HepG2 (cell line): ENCODE data around the gene ST6GALNAC6. TPM values are rescaled to one million over a fixed set of nuclear protein-coding genes. Genes with fewer than 3 reads are reported as not detected.

Experiments
- ATAC-seq: fragments of 200-7000 bp; cut with Tn5 transposase; 3 replicates; pipeline ENCODE4 v1.9.1; 2020; ENCODE audit warnings: mild to moderate bottlenecking, moderate library complexity
- BruUV-seq: library from RNA; stranded (reverse); fragments of 400-500 nt; replicated peaks from 2 replicates; lab custom pipeline; 2021; lab: Mats Ljungman, UMichigan
- CTCF ChIA-PET: fragments of 300-600 bp; formaldehyde crosslinking; extraction: SDS; loops from one replicate; lab custom pipeline; 2021; ENCODE audit warnings: low total read pairs, inconsistent platforms, low intra/inter-chr PET ratio; lab: Yijun Ruan, JAX
- POLR2A ChIA-PET: fragments of 350-600 bp; sonication (Branson Sonifier 250); formaldehyde crosslinking; loops from one replicate; lab custom pipeline; 2020; ENCODE audit warnings: antibody characterized with exemption, inconsistent platforms; lab: Yijun Ruan, JAX
- DNase-seq: peaks from one replicate; pipeline ENCODE4 v3.0.0-alpha.2; 2015; ENCODE audit warnings: low spot score
- FAIRE-seq: peaks from 3 replicates; lab custom pipeline; 2011; peaks lifted over from hg19 to GRCh38; lab: Jason Lieb, UNC
- H2AFZ ChIP-seq: one replicate; pipeline ENCODE4 v1.6.1; 2011; ENCODE audit warnings: low read length, inconsistent platforms
- H3K27ac ChIP-seq: fragments of 300-600 bp; 3 replicates; pipeline ENCODE4 v1.8.0; 2011; ENCODE audit warnings: mixed run types, mild to moderate bottlenecking, mixed read lengths, low read length, inconsistent platforms; ENCODE audit not compliant: insufficient read depth; ENCODE audit errors: extremely low read length
- H3K27me3 ChIP-seq, 2 experiments: fragments of 200-600 bp in 1 of 2; 2 replicates in 1 of 2; 3 replicates in 1 of 2; pipeline versions ENCODE4 v1.6.0 to v1.8.0; 2011; ENCODE audit warnings: low read length in 2 of 2, mild to moderate bottlenecking in 2 of 2, moderate library complexity in 2 of 2, inconsistent platforms in 1 of 2; ENCODE audit not compliant: insufficient read depth in 2 of 2, control insufficient read depth in 1 of 2
- H3K36me3 ChIP-seq, 2 experiments: fragments of 200-600 bp in 1 of 2; replicated peaks in 1 of 2; 2 replicates in 1 of 2; 3 replicates in 1 of 2; pipeline versions ENCODE4 v1.5.1 to v1.8.0; 2011; ENCODE audit warnings: low read length in 2 of 2, inconsistent platforms in 1 of 2; ENCODE audit not compliant: insufficient read depth in 2 of 2, control insufficient read depth in 1 of 2
- H3K4me1 ChIP-seq: 2 replicates; pipeline ENCODE4 v1.5.1; 2012; ENCODE audit warnings: low read length, inconsistent platforms; ENCODE audit not compliant: insufficient read depth
- H3K4me2 ChIP-seq: 2 replicates; pipeline ENCODE4 v1.6.0; 2011; ENCODE audit warnings: low read depth, low read length, inconsistent platforms
- H3K4me3 ChIP-seq, 3 experiments: fragments of 200-600 bp in 1 of 3; sonication (generic), shearing (Covaris generic) in 1 of 3; replicated peaks in 1 of 3; 2 replicates each; pipeline ENCODE4 v1.5.1; 2011 to 2016; ENCODE audit warnings: low read length in 3 of 3, inconsistent platforms in 2 of 3, low read depth in 2 of 3, mild to moderate bottlenecking in 2 of 3, control low read depth in 1 of 3, mixed read lengths in 1 of 3; ENCODE audit not compliant: insufficient read depth in 1 of 3
- H3K79me2 ChIP-seq: one replicate; pipeline ENCODE4 v1.6.1; 2011; ENCODE audit warnings: low read length, inconsistent platforms; ENCODE audit not compliant: insufficient read depth
- H3K9ac ChIP-seq: 2 replicates; pipeline ENCODE4 v1.6.0; 2011; ENCODE audit warnings: mild to moderate bottlenecking, low read depth, low read length, inconsistent platforms; ENCODE audit not compliant: insufficient read depth
- H3K9me3 ChIP-seq: 2 replicates; pipeline ENCODE4 v1.5.1; 2012; ENCODE audit warnings: mild to moderate bottlenecking, low read length
- H4K20me1 ChIP-seq: 2 replicates; pipeline ENCODE4 v1.6.0; 2011; ENCODE audit warnings: inconsistent platforms, mild to moderate bottlenecking, low read length, moderate library complexity; ENCODE audit not compliant: insufficient read depth
- DMAP1 ChIP-seq: IDR thresholded peaks from 2 replicates; pipeline ENCODE4 v1.6.1; 2016
- ESRRA ChIP-seq: sonication (generic); formaldehyde crosslinking; IDR thresholded peaks from 2 replicates; pipeline ENCODE4 v1.5.1; 2020; ENCODE audit warnings: mild to moderate bottlenecking, low read depth, missing genetic modification reagents
- ETS1 ChIP-seq: sonication (generic); formaldehyde crosslinking; IDR thresholded peaks from 2 replicates; pipeline ENCODE4 v1.4.0; 2020; ENCODE audit warnings: missing genetic modification reagents
- FOXO4 ChIP-seq: sonication (generic); formaldehyde crosslinking; conservative IDR thresholded peaks from 2 replicates; pipeline ENCODE4 v1.8.1; 2023; ENCODE audit warnings: missing genetic modification reagents
- KAT7 ChIP-seq: IDR thresholded peaks from 2 replicates; pipeline ENCODE4 v1.6.1; 2018; ENCODE audit warnings: borderline replicate concordance, missing compliant biosample characterization
- MXD4 ChIP-seq: IDR thresholded peaks from 2 replicates; pipeline ENCODE4 v1.6.1; 2016; ENCODE audit warnings: mild to moderate bottlenecking, missing biosample characterization, missing genetic modification reagents
- PCBP2 ChIP-seq: fragments of 200-400 bp; formaldehyde crosslinking; optimal IDR thresholded peaks from 2 replicates; pipeline ENCODE3; 2018; ENCODE audit warnings: low read length, low read depth; ENCODE audit not compliant: poor library complexity, severe bottlenecking
- REPIN1 ChIP-seq: sonication (generic); formaldehyde crosslinking; IDR thresholded peaks from 2 replicates; pipeline ENCODE4 v1.8.0; 2022; ENCODE audit warnings: missing genetic modification reagents, low read depth, mild to moderate bottlenecking, borderline replicate concordance
- SP4 ChIP-seq: sonication (generic); formaldehyde crosslinking; IDR thresholded peaks from 2 replicates; pipeline ENCODE4 v1.8.1; 2023; ENCODE audit warnings: mild to moderate bottlenecking, missing genetic modification reagents
- WIZ ChIP-seq: sonication (generic); formaldehyde crosslinking; IDR thresholded peaks from 2 replicates; pipeline ENCODE4 v1.5.1; 2020; ENCODE audit warnings: mild to moderate bottlenecking, missing genetic modification reagents
- ZBTB42 ChIP-seq: sonication (generic); formaldehyde crosslinking; IDR thresholded peaks from 2 replicates; pipeline ENCODE4 v1.5.0; 2020; ENCODE audit warnings: mild to moderate bottlenecking, missing genetic modification reagents
- ZFX ChIP-seq: sonication (generic); formaldehyde crosslinking; IDR thresholded peaks from 2 replicates; pipeline ENCODE4 v1.4.0; 2020; ENCODE audit warnings: mild to moderate bottlenecking, low read depth, missing genetic modification reagents, moderate library complexity
- ZNF235 ChIP-seq: sonication (generic); formaldehyde crosslinking; IDR thresholded peaks from 2 replicates; pipeline ENCODE4 v1.8.1; 2023; ENCODE audit warnings: mild to moderate bottlenecking, missing genetic modification reagents, borderline replicate concordance
- ZNF354B ChIP-seq: sonication (generic); formaldehyde crosslinking; IDR thresholded peaks from 2 replicates; pipeline ENCODE4 v1.8.0; 2022; ENCODE audit warnings: mild to moderate bottlenecking, missing genetic modification reagents
- WGBS: methylation state at CpG from one replicate; pipeline ENCODE4 v1.1.6; 2017; ENCODE audit warnings: low lambda C conversion rate; 5-methylcytosine and 5-hydroxymethylcytosine counted together
- in situ Hi-C: cut with HindIII; loops from 2 replicates; pipeline ENCODE4 v1.10.0; 2017; ENCODE audit warnings: low pct_unique_long_range_greater_than_20kb; ENCODE audit not compliant: extremely low pct_ligation_motif_present
- intact Hi-C: fragments of 100-400 bp; cut with micrococcal nuclease; formaldehyde crosslinking; loops from one replicate; pipeline ENCODE4 v1.10.0; 2022; ENCODE audit not compliant: unreplicated experiment
- polyA plus RNA-seq, 8 experiments: library from polyadenylated mRNA; depleted of rRNA in 3 of 8; stranded (reverse) in 7 of 8; unstranded in 1 of 8; fragments of >200 nt; fragmentation: Illumina TruSeq in 4 of 8; extraction: Trizol in 4 of 8; gene quantifications; 2 replicates each; pipeline versions ENCODE4 v1.2.1 to v1.2.3, GENCODE V29; 2011 to 2016; ENCODE audit warnings: low read depth in 4 of 8, missing spikeins in 1 of 8, mixed read lengths in 1 of 8; ENCODE audit not compliant: insufficient read depth in 1 of 8
- total RNA-seq, 5 experiments: library from RNA; depleted of rRNA; stranded (reverse); fragments of >200 nt; fragmentation: Illumina TruSeq; extraction: Trizol; gene quantifications; 2 replicates each; pipeline ENCODE4 v1.2.3, GENCODE V29; 2016; ENCODE audit warnings: low read depth in 1 of 5
- TF ChIP-seq, protein P1 (sequence below): IDR thresholded peaks from 2 replicates; pipeline ENCODE4 v1.6.1; 2012; ENCODE audit warnings: inconsistent platforms
- TF ChIP-seq, protein P2 (sequence below): sonication (generic); formaldehyde crosslinking; IDR thresholded peaks from 2 replicates; pipeline ENCODE4 v1.5.0; 2020; ENCODE audit warnings: missing genetic modification reagents
- TF ChIP-seq, protein P3 (sequence below): sonication (generic); formaldehyde crosslinking; conservative IDR thresholded peaks from 2 replicates; pipeline ENCODE4 v1.8.0; 2022; ENCODE audit warnings: missing genetic modification reagents

The ST6GALNAC6 gene
- total and polyA plus RNA-seq, 2 of the 13 experiments (the other 11 are each of a cell fraction or from before 2014, with no cell fraction given) = 18.5 to 65.4 TPM

DNA sequence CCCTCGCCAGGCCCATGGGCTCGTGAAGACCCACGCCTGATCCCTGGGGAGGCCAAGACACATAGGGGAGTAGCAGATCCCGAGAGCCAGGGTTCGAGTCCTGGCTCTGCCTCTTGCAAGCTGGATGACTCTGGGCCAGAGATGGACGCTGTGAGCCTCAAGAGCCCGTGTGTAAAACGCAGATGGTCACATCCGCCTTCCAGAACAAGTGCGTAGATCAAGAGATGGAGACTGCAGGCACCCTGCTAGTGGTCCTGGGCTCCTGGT, 9.2 kb upstream of the ST6GALNAC6 start:
- no peaks in the 10 kb centered on the region for H4K20me1 ChIP-seq
- no peak overlapping the region for H2AFZ ChIP-seq
- no peaks in the 10 kb centered on the region for H3K79me2 ChIP-seq
- TF ChIP-seq, protein P1, sequence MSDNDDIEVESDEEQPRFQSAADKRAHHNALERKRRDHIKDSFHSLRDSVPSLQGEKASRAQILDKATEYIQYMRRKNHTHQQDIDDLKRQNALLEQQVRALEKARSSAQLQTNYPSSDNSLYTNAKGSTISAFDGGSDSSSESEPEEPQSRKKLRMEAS = no peak
- TF ChIP-seq ETS1 (CRISPR knock-in tag) (no peak), REPIN1 (CRISPR knock-in tag) (no peak), FOXO4 (CRISPR knock-in tag) (no peak), ZBTB42 (CRISPR knock-in tag) (no peak), DMAP1 (CRISPR knock-in tag) (no peak), ZNF235 (CRISPR knock-in tag) (no peak), ZNF354B (CRISPR knock-in tag) (no peak), MXD4 (CRISPR knock-in tag) (no peak), ESRRA (CRISPR knock-in tag) (no peak), WIZ (no peak), SP4 (CRISPR knock-in tag) (no peak), ZFX (CRISPR knock-in tag) (no peak), KAT7 (CRISPR knock-in tag) (no peak), PCBP2 (no peak)
- TF ChIP-seq, protein P2, sequence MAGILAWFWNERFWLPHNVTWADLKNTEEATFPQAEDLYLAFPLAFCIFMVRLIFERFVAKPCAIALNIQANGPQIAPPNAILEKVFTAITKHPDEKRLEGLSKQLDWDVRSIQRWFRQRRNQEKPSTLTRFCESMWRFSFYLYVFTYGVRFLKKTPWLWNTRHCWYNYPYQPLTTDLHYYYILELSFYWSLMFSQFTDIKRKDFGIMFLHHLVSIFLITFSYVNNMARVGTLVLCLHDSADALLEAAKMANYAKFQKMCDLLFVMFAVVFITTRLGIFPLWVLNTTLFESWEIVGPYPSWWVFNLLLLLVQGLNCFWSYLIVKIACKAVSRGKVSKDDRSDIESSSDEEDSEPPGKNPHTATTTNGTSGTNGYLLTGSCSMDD = no peak
- TF ChIP-seq, protein P3, sequence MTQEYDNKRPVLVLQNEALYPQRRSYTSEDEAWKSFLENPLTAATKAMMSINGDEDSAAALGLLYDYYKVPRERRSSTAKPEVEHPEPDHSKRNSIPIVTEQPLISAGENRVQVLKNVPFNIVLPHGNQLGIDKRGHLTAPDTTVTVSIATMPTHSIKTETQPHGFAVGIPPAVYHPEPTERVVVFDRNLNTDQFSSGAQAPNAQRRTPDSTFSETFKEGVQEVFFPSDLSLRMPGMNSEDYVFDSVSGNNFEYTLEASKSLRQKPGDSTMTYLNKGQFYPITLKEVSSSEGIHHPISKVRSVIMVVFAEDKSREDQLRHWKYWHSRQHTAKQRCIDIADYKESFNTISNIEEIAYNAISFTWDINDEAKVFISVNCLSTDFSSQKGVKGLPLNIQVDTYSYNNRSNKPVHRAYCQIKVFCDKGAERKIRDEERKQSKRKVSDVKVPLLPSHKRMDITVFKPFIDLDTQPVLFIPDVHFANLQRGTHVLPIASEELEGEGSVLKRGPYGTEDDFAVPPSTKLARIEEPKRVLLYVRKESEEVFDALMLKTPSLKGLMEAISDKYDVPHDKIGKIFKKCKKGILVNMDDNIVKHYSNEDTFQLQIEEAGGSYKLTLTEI (CRISPR knock-in tag) = no peak
- H3K27ac ChIP-seq = no peak overlapping the region
- ATAC-seq = no peak
- in situ Hi-C loops (no loop called here), intact Hi-C loops (no loop called here)
- POLR2A ChIA-PET = no interaction called here
- DNase-seq = no peak
- CTCF ChIA-PET = no interaction called here
- no peak for FAIRE-seq
- no peaks in the 10 kb centered on the region for H3K9me3 ChIP-seq
- no peak overlapping the region for H3K4me3 ChIP-seq
- WGBS = 100% methylated on average over 3 of the region's 10 CpGs
- no peak overlapping the region for H3K9ac ChIP-seq
- H3K4me1 ChIP-seq = peaks cover 30% of the 10 kb centered on the region
- peaks cover 7 to 15% of the 10 kb centered on the region in 2 experiments; a peak in 4 of 5 replicates for H3K36me3 ChIP-seq
- no peak overlapping the region for H3K4me2 ChIP-seq
- no TSS peak for BruUV-seq
- H3K27me3 ChIP-seq = no peaks in the 10 kb centered on the region
